ENCODE data around the gene P2RY14.
A peak's percentile ranks its signal among the peaks of the same experiment; 100 is the strongest.

Gene P2RY14

GRCh38 chr3:151315136-151315535 lies 36.8 kb upstream of the P2RY14 start:
- Histone ChIP-seq H3K79me2 (ENCODE audit: control insufficient read depth, insufficient read depth, low read length, unreplicated experiment) (no peaks in the 10 kb centered on the region), H3K27ac (ENCODE audit: low read depth, low read length) (peak overlapping the region; percentile 57), H3K4me1 (ENCODE audit: control insufficient read depth, insufficient read depth, low read length, unreplicated experiment) (peaks cover 51% of the 10 kb centered on the region), H3K4me3 (ENCODE audit: low read depth, low read length) (no peak overlapping the region), H3K27me3 (ENCODE audit: insufficient read depth, low read length) (no peaks in the 10 kb centered on the region), H2AFZ (ENCODE audit: low read length, unreplicated experiment) (peak overlapping the region; percentile 61), H3K36me3 (ENCODE audit: insufficient read depth, low read length) (no peaks in the 10 kb centered on the region)

- H3K27me3 ChIP-seq (ENCODE audit: insufficient read depth, low read length): no peaks in the 10 kb centered on the region
- no peak overlapping the region for H3K4me3 ChIP-seq (ENCODE audit: low read depth, low read length)
- peak overlapping the region; percentile 61 for H2AFZ ChIP-seq (ENCODE audit: low read length, unreplicated experiment)
- peak overlapping the region; percentile 57 for H3K27ac ChIP-seq (ENCODE audit: low read depth, low read length)
- peaks cover 46% of the 10 kb centered on the region for H3K4me1 ChIP-seq (ENCODE audit: control insufficient read depth, insufficient read depth, low read length, unreplicated experiment)
- no peaks in the 10 kb centered on the region for H3K79me2 ChIP-seq (ENCODE audit: control insufficient read depth, insufficient read depth, low read length, unreplicated experiment)
- no peaks in the 10 kb centered on the region for H3K36me3 ChIP-seq (ENCODE audit: insufficient read depth, low read length)
Measured at GRCh38 chr3:151314593-151314992, 36.3 kb upstream of the P2RY14 start.

GRCh38 chr3:151314137-151314536 lies 35.8 kb upstream of the P2RY14 start:
- Histone ChIP-seq H3K27ac (ENCODE audit: low read depth, low read length) (no peak overlapping the region), H3K4me1 (ENCODE audit: control insufficient read depth, insufficient read depth, low read length, unreplicated experiment) (peaks cover 41% of the 10 kb centered on the region), H3K79me2 (ENCODE audit: control insufficient read depth, insufficient read depth, low read length, unreplicated experiment) (no peaks in the 10 kb centered on the region), H2AFZ (ENCODE audit: low read length, unreplicated experiment) (no peak overlapping the region), H3K4me3 (ENCODE audit: low read depth, low read length) (no peak overlapping the region), H3K36me3 (ENCODE audit: insufficient read depth, low read length) (no peaks in the 10 kb centered on the region), H3K27me3 (ENCODE audit: insufficient read depth, low read length) (no peaks in the 10 kb centered on the region)

- no peaks in the 10 kb centered on the region for H3K79me2 ChIP-seq (ENCODE audit: control insufficient read depth, insufficient read depth, low read length, unreplicated experiment)
- peaks cover 37% of the 10 kb centered on the region for H3K4me1 ChIP-seq (ENCODE audit: control insufficient read depth, insufficient read depth, low read length, unreplicated experiment)
- no peak overlapping the region for H3K4me3 ChIP-seq (ENCODE audit: low read depth, low read length)
- no peak overlapping the region for H2AFZ ChIP-seq (ENCODE audit: low read length, unreplicated experiment)
- no peaks in the 10 kb centered on the region for H3K36me3 ChIP-seq (ENCODE audit: insufficient read depth, low read length)
- H3K27ac ChIP-seq (ENCODE audit: low read depth, low read length): no peak overlapping the region
- H3K27me3 ChIP-seq (ENCODE audit: insufficient read depth, low read length): no peaks in the 10 kb centered on the region
Measured at GRCh38 chr3:151312972-151313371, 34.6 kb upstream of the P2RY14 start.

DNA sequence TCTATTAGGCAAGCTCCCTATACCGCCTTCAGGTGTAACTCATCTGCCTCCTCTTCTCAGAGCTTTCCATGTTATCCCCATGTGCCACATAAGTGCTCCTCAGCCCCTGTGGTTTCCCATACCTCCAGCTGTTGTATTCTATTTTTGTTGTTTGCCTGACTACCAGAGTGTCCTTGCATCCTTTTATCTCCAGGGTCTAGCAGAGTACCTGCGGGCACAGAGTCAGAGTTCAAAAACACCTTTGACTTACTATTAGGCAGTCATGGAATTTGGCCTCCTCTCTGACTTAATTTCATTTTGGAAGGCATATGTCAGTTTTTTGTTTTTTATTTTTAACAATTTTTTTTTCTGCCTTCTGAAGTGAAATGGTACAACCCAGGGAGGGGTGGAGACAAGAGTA lies 31.2 kb upstream of the P2RY14 start:
- Histone ChIP-seq H2AFZ (ENCODE audit: low read length, unreplicated experiment) (no peak overlapping the region), H3K27ac (ENCODE audit: low read depth, low read length) (no peak overlapping the region), H3K4me1 (ENCODE audit: control insufficient read depth, insufficient read depth, low read length, unreplicated experiment) (peaks cover 43% of the 10 kb centered on the region), H3K36me3 (ENCODE audit: insufficient read depth, low read length) (no peaks in the 10 kb centered on the region), H3K27me3 (ENCODE audit: insufficient read depth, low read length) (no peaks in the 10 kb centered on the region), H3K4me3 (ENCODE audit: low read depth, low read length) (no peak overlapping the region), H3K79me2 (ENCODE audit: control insufficient read depth, insufficient read depth, low read length, unreplicated experiment) (no peaks in the 10 kb centered on the region)

- no peaks in the 10 kb centered on the region for H3K27me3 ChIP-seq (ENCODE audit: insufficient read depth, low read length)
- H3K4me1 ChIP-seq (ENCODE audit: control insufficient read depth, insufficient read depth, low read length, unreplicated experiment): peaks cover 42% of the 10 kb centered on the region
- no peaks in the 10 kb centered on the region for H3K79me2 ChIP-seq (ENCODE audit: control insufficient read depth, insufficient read depth, low read length, unreplicated experiment)
- no peak overlapping the region for H3K4me3 ChIP-seq (ENCODE audit: low read depth, low read length)
- H2AFZ ChIP-seq (ENCODE audit: low read length, unreplicated experiment): peak overlapping the region; percentile 37
- no peak overlapping the region for H3K27ac ChIP-seq (ENCODE audit: low read depth, low read length)
- no peaks in the 10 kb centered on the region for H3K36me3 ChIP-seq (ENCODE audit: insufficient read depth, low read length)
Measured at GRCh38 chr3:151307583-151308488, 29.5 kb upstream of the P2RY14 start.

- Histone ChIP-seq H3K36me3 (ENCODE audit: insufficient read depth, low read length) (no peaks in the 10 kb centered on the region), H3K4me1 (ENCODE audit: control insufficient read depth, insufficient read depth, low read length, unreplicated experiment) (peaks cover 44% of the 10 kb centered on the region), H3K4me3 (ENCODE audit: low read depth, low read length) (no peak overlapping the region), H3K79me2 (ENCODE audit: control insufficient read depth, insufficient read depth, low read length, unreplicated experiment) (no peaks in the 10 kb centered on the region), H3K27me3 (ENCODE audit: insufficient read depth, low read length) (no peaks in the 10 kb centered on the region), H2AFZ (ENCODE audit: low read length, unreplicated experiment) (no peak overlapping the region), H3K27ac (ENCODE audit: low read depth, low read length) (no peak overlapping the region)
Measured at GRCh38 chr3:151307131-151307530, 28.8 kb upstream of the P2RY14 start.

- Histone ChIP-seq H3K79me2 (ENCODE audit: control insufficient read depth, insufficient read depth, low read length, unreplicated experiment) (no peaks in the 10 kb centered on the region), H3K4me1 (ENCODE audit: control insufficient read depth, insufficient read depth, low read length, unreplicated experiment) (peaks cover 51% of the 10 kb centered on the region), H3K27ac (ENCODE audit: low read depth, low read length) (peak overlapping the region; percentile 78), H3K36me3 (ENCODE audit: insufficient read depth, low read length) (no peaks in the 10 kb centered on the region), H3K27me3 (ENCODE audit: insufficient read depth, low read length) (no peaks in the 10 kb centered on the region), H2AFZ (ENCODE audit: low read length, unreplicated experiment) (peak overlapping the region; percentile 14), H3K4me3 (ENCODE audit: low read depth, low read length) (no peak overlapping the region)
Measured at GRCh38 chr3:151306168-151306810, 27.9 kb upstream of the P2RY14 start.

DNA sequence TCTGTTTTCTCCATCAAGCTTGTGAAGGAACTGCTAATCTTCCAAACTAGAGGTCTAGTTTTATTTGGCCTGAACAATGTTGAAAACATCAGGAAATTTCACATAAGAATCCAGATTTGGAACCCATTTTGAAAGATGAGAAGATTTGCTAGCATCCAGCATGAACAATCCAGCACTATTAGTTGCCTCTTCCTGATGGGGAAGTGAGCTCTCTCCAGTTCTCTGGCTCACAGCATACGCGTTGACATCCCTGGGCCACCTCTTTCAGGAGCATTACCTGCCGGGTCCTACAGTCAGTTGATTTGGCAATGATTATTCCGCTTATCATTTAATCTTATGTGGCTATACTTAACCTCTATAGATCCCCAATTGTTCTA lies 27.4 kb upstream of the P2RY14 start:
- H3K27me3 ChIP-seq (ENCODE audit: insufficient read depth, low read length): no peaks in the 10 kb centered on the region
- no peaks in the 10 kb centered on the region for H3K79me2 ChIP-seq (ENCODE audit: control insufficient read depth, insufficient read depth, low read length, unreplicated experiment)
- H3K36me3 ChIP-seq (ENCODE audit: insufficient read depth, low read length): no peaks in the 10 kb centered on the region
- H2AFZ ChIP-seq (ENCODE audit: low read length, unreplicated experiment): peak overlapping the region; percentile 49
- H3K4me3 ChIP-seq (ENCODE audit: low read depth, low read length): peak overlapping the region; percentile 22; the same call in 1 of the 2 replicates
- peaks cover 53% of the 10 kb centered on the region for H3K4me1 ChIP-seq (ENCODE audit: control insufficient read depth, insufficient read depth, low read length, unreplicated experiment)
- peak overlapping the region; percentile 78 for H3K27ac ChIP-seq (ENCODE audit: low read depth, low read length)

DNA sequence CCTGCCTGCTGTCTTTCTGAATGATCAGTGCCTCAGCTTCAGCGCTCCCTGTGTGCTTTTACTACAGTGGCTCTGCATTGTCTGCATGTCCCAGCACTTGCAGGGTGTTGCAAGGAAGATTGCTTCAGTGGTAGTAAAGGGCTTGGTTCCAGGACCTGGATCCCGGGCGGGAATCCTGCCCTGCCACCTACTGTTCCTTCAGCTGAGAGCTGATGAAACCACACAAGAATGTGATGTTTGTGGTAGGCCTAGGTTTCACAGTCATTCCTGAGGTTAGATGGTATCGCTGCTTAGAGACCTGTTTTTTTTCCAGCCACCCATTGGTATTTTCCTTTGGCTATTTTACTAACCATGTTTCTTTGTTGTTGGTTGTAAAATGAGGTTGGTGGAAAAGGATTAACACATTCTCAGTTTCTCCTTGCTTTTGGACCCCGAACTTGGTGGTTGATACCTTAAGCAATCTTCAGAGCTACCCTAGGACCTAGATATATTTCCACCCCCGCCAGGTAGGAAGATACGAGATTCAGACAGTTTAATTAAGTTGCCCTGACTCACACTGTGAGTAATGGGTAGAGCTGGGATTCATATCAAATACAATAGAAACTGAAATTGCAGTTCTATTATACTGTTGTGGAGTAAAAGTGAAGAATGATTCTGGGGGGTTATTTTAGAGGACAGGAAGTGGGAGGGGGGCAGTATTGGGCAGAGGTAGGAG lies 26.9 kb upstream of the P2RY14 start:
- Histone ChIP-seq H3K27ac (ENCODE audit: low read depth, low read length) (peak overlapping the region; percentile 78), H2AFZ (ENCODE audit: low read length, unreplicated experiment) (peak overlapping the region; percentile 49), H3K27me3 (ENCODE audit: insufficient read depth, low read length) (no peaks in the 10 kb centered on the region), H3K36me3 (ENCODE audit: insufficient read depth, low read length) (no peaks in the 10 kb centered on the region), H3K4me1 (ENCODE audit: control insufficient read depth, insufficient read depth, low read length, unreplicated experiment) (peaks cover 53% of the 10 kb centered on the region), H3K4me3 (ENCODE audit: low read depth, low read length) (peak overlapping the region; percentile 22; the same call in 1 of the 2 replicates), H3K79me2 (ENCODE audit: control insufficient read depth, insufficient read depth, low read length, unreplicated experiment) (no peaks in the 10 kb centered on the region)
